Measurements from ENCODE around the gene SFMBT1.

The SFMBT1 gene

GRCh38 chr3:53079791-53080555 lies 34.1 kb upstream of the SFMBT1 start:
- H3K4me3 ChIP-seq (replicated peaks in 1 of 2; ENCODE audit: low read depth in 2 of 2, low read length in 2 of 2) = no peak overlapping the region
- no peak for TF ChIP-seq CTCF (IDR thresholded peaks at IDR 0.05; ENCODE audit: low read depth, low read length)
- DNase-seq (ENCODE audit: low read depth in 2 of 2) = no peak

- no peak for TF ChIP-seq CTCF (IDR thresholded peaks at IDR 0.05; ENCODE audit: low read depth, low read length)
- no peak overlapping the region for H3K4me3 ChIP-seq (replicated peaks in 1 of 2; ENCODE audit: low read depth in 2 of 2, low read length in 2 of 2)
- no peak for DNase-seq (ENCODE audit: low read depth in 2 of 2)
Observed at GRCh38 chr3:53079147-53079546, 33.3 kb upstream of the SFMBT1 start.

- no peak overlapping the region for H3K4me3 ChIP-seq (replicated peaks in 1 of 2; ENCODE audit: low read depth in 2 of 2, low read length in 2 of 2)
- no peak for TF ChIP-seq CTCF (IDR thresholded peaks at IDR 0.05; ENCODE audit: low read depth, low read length)
- DNase-seq (ENCODE audit: low read depth in 2 of 2) = no peak
Observed at GRCh38 chr3:53078656-53079055, 32.8 kb upstream of the SFMBT1 start.

GRCh38 chr3:53077476-53078220 lies 31.8 kb upstream of the SFMBT1 start:
- no peak overlapping the region for H3K4me3 ChIP-seq (replicated peaks in 1 of 2; ENCODE audit: low read depth in 2 of 2, low read length in 2 of 2)
- no peak for TF ChIP-seq CTCF (IDR thresholded peaks at IDR 0.05; ENCODE audit: low read depth, low read length)

GRCh38 chr3:53075743-53076140 lies 29.9 kb upstream of the SFMBT1 start:
- TF ChIP-seq CTCF (IDR thresholded peaks at IDR 0.05; ENCODE audit: low read depth, low read length) = no peak
- DNase-seq (ENCODE audit: low read depth in 2 of 2) = no peak
- no peak overlapping the region for H3K4me3 ChIP-seq (replicated peaks in 1 of 2; ENCODE audit: low read depth in 2 of 2, low read length in 2 of 2)

More at GRCh38 chr3:53077476-53078220, 31.8 kb upstream of the SFMBT1 start:
- DNase-seq (ENCODE audit: low read depth in 2 of 2) = no peak

- TF ChIP-seq CTCF (IDR thresholded peaks at IDR 0.05; ENCODE audit: low read depth, low read length) = no peak
- no peak overlapping the region for H3K4me3 ChIP-seq (replicated peaks in 1 of 2; ENCODE audit: low read depth in 2 of 2, low read length in 2 of 2)
- DNase-seq (ENCODE audit: low read depth in 2 of 2) = no peak
Observed at GRCh38 chr3:53074761-53075742, 29.2 kb upstream of the SFMBT1 start.

Data from cardiac fibroblast (primary cell).